ENCODE measurements around the gene TH. TPM values are rescaled to one million over a fixed set of nuclear protein-coding genes. Genes with fewer than 3 reads are reported as not detected.

The TH gene
- total and polyA plus RNA-seq, 5 donors = not detected

DNA sequence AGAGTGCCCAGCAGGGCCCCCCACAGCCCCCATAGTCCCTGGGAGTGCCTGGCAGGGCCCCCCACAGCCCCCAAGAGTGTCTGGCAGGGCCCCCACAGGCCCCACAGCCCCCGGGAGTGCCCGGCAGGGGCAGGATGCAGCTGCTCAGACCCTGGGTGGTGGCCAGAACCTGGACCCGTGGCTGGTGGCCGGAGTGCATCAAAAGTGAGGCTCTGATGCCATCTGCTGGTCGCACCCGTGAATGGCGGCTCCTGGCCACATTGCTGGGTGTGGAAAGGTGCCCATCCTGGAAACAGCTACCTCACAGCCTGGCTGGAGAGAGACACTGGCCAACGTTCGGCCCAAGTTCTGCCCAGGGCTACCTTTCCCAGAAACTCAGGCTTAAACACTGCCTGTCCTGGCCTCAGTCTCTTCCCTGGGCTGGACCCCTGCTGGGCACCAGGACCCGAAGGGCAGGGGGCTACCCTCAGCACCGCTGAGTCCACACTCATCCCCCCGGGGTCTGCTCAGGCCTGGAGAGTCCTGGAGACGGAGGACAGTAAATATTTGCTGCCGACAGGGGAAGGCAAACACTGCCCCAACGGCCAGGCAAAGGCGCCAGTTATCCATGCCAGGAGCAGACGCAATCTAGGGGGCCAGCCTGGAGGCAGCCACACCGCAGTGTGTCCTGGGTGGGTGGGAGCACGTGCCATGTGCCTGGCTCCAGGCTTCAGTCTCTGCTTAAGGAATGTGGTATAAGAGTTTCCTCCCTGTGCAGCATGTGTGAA lies 15.0 kb downstream of the TH start:
- Histone ChIP-seq H3K4me3 (ENCODE audit: low read length) (no peak overlapping the region), H3K9me3 (ENCODE audit: control insufficient read depth, low read length) (no peaks in the 10 kb centered on the region), H3K27ac (ENCODE audit: low read length) (no peak overlapping the region), H3K27me3 (ENCODE audit: control insufficient read depth, insufficient read depth) (no peaks in the 10 kb centered on the region), H3K4me1 (ENCODE audit: control insufficient read depth, insufficient read depth, low read length) (no peaks in the 10 kb centered on the region)
- 32% methylated on average over 19 of the region's 19 CpGs for WGBS
- ATAC-seq (peak; percentile 38 to 47), DNase-seq (peak; percentile 70 to 87 (median 86))
- intact Hi-C loops (cut with DNase I) = loop anchor here in 3 of 4 donors (10.0 kb wide), 3 partner anchors 322 to 502 kb away; partner anchors contain the start of genes KRTAP5-6 (in 1 of the 3), SYT8 (in 1 of the 3) and TNNI2 (in 1 of the 3)

GRCh38 chr11:2155511-2155910 lies 16.1 kb downstream of the TH start:
- ATAC-seq (no peak), DNase-seq (no peak)
- no peak overlapping the region for H3K4me3 ChIP-seq (ENCODE audit: low read length)
- H3K27ac ChIP-seq (ENCODE audit: low read length) = no peak overlapping the region
- 67% methylated on average over 29 of the region's 29 CpGs for WGBS
- H3K9me3 ChIP-seq (ENCODE audit: control insufficient read depth, low read length) = no peaks in the 10 kb centered on the region
- H3K27me3 ChIP-seq (ENCODE audit: control insufficient read depth, insufficient read depth) = no peaks in the 10 kb centered on the region
- intact Hi-C loops (cut with DNase I) = loop anchor here in 3 of 4 donors (10.0 kb wide), 3 partner anchors 321 to 501 kb away; partner anchors contain the start of genes KRTAP5-6 (in 1 of the 3), SYT8 (in 1 of the 3) and TNNI2 (in 1 of the 3)
- H3K4me1 ChIP-seq (ENCODE audit: control insufficient read depth, insufficient read depth, low read length) = no peaks in the 10 kb centered on the region

DNA sequence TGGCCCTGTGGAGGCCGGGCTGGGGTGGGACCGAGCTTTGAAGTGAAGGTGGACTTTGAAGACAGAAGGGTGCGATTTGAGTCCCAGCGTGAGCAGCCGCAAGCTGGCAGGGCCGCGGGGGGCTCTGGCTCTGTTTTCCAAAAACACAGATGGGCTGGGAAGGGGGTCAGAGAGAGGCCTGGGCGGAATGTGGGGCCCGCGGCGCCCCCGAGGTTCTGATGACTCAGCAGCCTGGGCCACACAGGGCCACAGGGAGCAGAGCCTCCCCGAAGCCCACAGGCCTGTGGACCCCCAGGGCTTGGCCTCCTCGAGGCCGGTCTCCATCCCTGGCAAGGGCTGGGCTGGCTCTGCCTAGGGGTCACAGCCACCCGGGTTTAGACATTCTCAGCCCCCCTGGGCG lies 16.7 kb downstream of the TH start:
- H3K4me3 ChIP-seq (ENCODE audit: low read length) = no peak overlapping the region
- 85% methylated on average over 17 of the region's 17 CpGs for WGBS
- DNase-seq (no peak), ATAC-seq (no peak)
- no peak overlapping the region for H3K27ac ChIP-seq (ENCODE audit: low read length)
- H3K9me3 ChIP-seq (ENCODE audit: control insufficient read depth, low read length) = no peaks in the 10 kb centered on the region
- no peaks in the 10 kb centered on the region for H3K27me3 ChIP-seq (ENCODE audit: control insufficient read depth, insufficient read depth)
- intact Hi-C loops (cut with DNase I) = loop anchor here (5.0 to 10.0 kb wide), 8 partner anchors 273 to 503 kb away; partner anchors contain the start of genes TNNI2 (in 2 of the 4), KRTAP5-6 (in 1 of the 4) and SYT8 (in 1 of the 4)
- no peaks in the 10 kb centered on the region for H3K4me1 ChIP-seq (ENCODE audit: control insufficient read depth, insufficient read depth, low read length)

DNA sequence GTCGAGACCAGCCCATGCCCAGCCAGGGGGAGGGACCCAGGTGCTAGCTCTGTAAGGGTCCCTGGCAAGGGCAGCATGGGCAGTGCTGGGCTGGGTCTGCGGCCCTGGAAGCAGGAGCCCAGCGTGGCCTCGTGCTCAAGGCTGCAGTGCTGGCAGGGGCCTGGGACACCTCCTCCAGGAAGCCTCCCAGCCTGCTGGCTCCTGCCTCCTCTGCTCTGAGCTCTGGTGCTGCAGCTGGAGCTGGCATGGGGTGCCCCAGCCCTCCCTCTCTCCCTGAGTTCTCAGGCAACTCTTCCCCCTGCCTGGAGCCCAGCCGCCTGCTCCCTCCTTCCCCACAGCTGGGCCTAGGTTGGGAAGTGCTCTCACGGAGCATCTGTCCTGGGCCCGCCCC lies 17.4 kb downstream of the TH start:
- Histone ChIP-seq H3K4me1 (ENCODE audit: control insufficient read depth, insufficient read depth, low read length) (no peaks in the 10 kb centered on the region), H3K27me3 (ENCODE audit: control insufficient read depth, insufficient read depth) (no peaks in the 10 kb centered on the region), H3K4me3 (ENCODE audit: low read length) (no peak overlapping the region), H3K27ac (ENCODE audit: low read length) (no peak overlapping the region), H3K9me3 (ENCODE audit: control insufficient read depth, low read length) (no peaks in the 10 kb centered on the region)
- 89% methylated on average over 7 of the region's 7 CpGs for WGBS
- intact Hi-C loops (cut with DNase I) = loop anchor here (5.0 to 10.0 kb wide), 8 partner anchors 272 to 502 kb away; partner anchors contain the start of genes TNNI2 (in 2 of the 4), KRTAP5-6 (in 1 of the 4) and SYT8 (in 1 of the 4)
- ATAC-seq (no peak), DNase-seq (no peak)

- WGBS = 70% methylated on average over 14 of the region's 14 CpGs
- H3K9me3 ChIP-seq (ENCODE audit: control insufficient read depth, low read length) = no peaks in the 10 kb centered on the region
- H3K27ac ChIP-seq (ENCODE audit: low read length) = no peak overlapping the region
- DNase-seq (no peak), ATAC-seq (no peak)
- no peaks in the 10 kb centered on the region for H3K4me1 ChIP-seq (ENCODE audit: control insufficient read depth, insufficient read depth, low read length)
- no peaks in the 10 kb centered on the region for H3K27me3 ChIP-seq (ENCODE audit: control insufficient read depth, insufficient read depth)
- intact Hi-C loops (cut with DNase I) = loop anchor here (5.0 to 10.0 kb wide), 8 partner anchors 271 to 501 kb away; partner anchors contain the start of genes TNNI2 (in 2 of the 4), KRTAP5-6 (in 1 of the 4) and SYT8 (in 1 of the 4)
- H3K4me3 ChIP-seq (ENCODE audit: low read length) = no peak overlapping the region
Observed at GRCh38 chr11:2153581-2154194, 17.9 kb downstream of the TH start.

GRCh38 chr11:2151500-2152257 lies 19.9 kb downstream of the TH start:
- ATAC-seq (peak; percentile 18 to 46), DNase-seq (peak; percentile 74 to 86 (median 85))
- no peak overlapping the region for H3K27ac ChIP-seq (ENCODE audit: low read length)
- H3K4me1 ChIP-seq (ENCODE audit: control insufficient read depth, insufficient read depth, low read length) = no peaks in the 10 kb centered on the region
- intact Hi-C loops (cut with DNase I) = loop anchor here (2.0 to 10.0 kb wide), 9 partner anchors 269 to 499 kb away; partner anchors contain the start of genes TNNI2 (in 2 of the 4), KRTAP5-6 (in 1 of the 4) and SYT8 (in 1 of the 4)
- H3K27me3 ChIP-seq (ENCODE audit: control insufficient read depth, insufficient read depth) = no peaks in the 10 kb centered on the region
- no peaks in the 10 kb centered on the region for H3K9me3 ChIP-seq (ENCODE audit: control insufficient read depth, low read length)
- WGBS = 3% methylated on average over 22 of the region's 22 CpGs
- H3K4me3 ChIP-seq (ENCODE audit: low read length) = no peak overlapping the region

DNA sequence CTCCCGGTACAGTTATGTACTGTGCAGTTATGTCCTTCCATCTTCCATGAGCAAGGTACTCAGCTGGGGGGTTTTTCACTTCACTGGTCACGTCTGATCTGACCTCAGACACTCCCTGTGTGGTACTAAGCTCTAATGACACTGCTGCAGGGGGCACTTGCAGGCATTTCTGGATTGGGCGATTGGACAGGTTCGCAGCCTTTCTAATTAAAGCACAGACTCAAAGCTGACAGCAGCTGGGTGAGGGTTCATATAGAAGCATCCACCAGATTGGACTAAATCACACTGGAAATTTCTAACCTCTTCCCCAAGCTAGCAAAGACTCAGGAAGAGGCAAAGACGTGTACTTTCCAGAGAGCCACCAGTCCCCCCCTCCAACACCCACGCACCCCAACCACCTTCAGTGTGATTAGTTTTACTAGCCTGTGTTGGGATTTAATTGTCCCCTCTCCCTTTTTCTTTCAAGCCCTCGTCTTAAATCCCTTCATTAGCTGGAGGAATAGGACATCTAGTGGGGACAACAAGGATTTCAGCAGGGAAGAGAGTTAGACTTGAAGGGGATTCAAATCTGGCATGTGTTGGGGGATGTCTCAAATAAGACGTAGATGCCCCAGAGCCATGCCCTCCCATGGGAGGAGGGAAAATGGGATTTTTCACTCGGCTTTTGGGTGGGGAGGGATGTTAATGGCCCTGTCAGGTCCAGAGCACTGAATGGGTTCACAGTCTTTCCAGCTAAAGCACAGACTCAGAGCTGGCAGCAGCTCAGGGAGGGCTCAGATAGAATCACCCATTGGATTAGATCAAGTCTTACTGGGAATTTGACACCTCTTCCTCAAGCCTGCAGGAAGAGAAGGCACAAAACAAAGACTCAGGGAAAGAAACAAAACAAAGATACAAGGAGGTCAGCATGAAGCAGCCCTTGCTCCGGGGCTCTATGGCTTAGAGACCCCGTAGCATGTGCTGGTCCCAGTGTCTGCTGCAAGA lies 21.5 kb downstream of the TH start:
- Histone ChIP-seq H3K4me3 (ENCODE audit: low read length) (no peak overlapping the region), H3K27ac (ENCODE audit: low read length) (no peak overlapping the region), H3K4me1 (ENCODE audit: control insufficient read depth, insufficient read depth, low read length) (no peaks in the 10 kb centered on the region), H3K27me3 (ENCODE audit: control insufficient read depth, insufficient read depth) (no peaks in the 10 kb centered on the region), H3K9me3 (ENCODE audit: control insufficient read depth, low read length) (no peaks in the 10 kb centered on the region)
- intact Hi-C loops (cut with DNase I) = loop anchor here (2.0 to 10.0 kb wide), 10 partner anchors 225 to 498 kb away; partner anchors contain the start of genes TNNI2 (in 2 of the 4), KRTAP5-6 (in 1 of the 4) and SYT8 (in 1 of the 4)
- ATAC-seq = no peak
- 29% methylated on average over 11 of the region's 11 CpGs for WGBS
- peak in 1 of 3 donors; percentile 26 for DNase-seq

DNA sequence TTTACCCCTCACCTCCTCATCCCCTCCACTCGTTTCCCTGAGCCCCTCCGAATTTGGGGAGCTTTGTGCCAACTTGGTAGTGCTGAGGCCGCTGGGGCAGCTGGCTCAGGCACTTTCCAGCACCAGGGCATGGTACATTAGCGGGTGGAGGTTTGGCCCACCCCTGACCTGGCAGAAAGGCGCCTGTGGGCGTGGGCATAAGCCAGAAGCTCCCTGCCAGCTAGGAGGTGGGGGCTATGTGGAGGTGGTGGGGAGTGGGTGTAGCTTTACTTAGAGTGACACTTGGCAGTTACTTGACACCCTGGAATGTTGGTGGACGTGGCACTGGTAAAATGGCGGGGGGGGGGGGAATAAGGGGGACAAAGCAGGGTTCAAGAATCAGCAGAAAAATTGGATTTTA lies 22.2 kb downstream of the TH start:
- Histone ChIP-seq H3K27ac (ENCODE audit: low read length) (no peak overlapping the region), H3K4me1 (ENCODE audit: control insufficient read depth, insufficient read depth, low read length) (no peaks in the 10 kb centered on the region), H3K27me3 (ENCODE audit: control insufficient read depth, insufficient read depth) (no peaks in the 10 kb centered on the region), H3K4me3 (ENCODE audit: low read length) (no peak overlapping the region), H3K9me3 (ENCODE audit: control insufficient read depth, low read length) (no peaks in the 10 kb centered on the region)
- DNase-seq = peak in 2 of 3 donors; percentile 25 to 30
- ATAC-seq = no peak
- WGBS = 71% methylated on average over 8 of the region's 8 CpGs
- intact Hi-C loops (cut with DNase I) = loop anchor here in 1 of 4 donors (10.0 kb wide), 1 partner anchor 225 kb away; no protein-coding TSS in a partner anchor

- intact Hi-C loops (cut with DNase I) = loop anchor here in 1 of 4 donors (10.0 kb wide), 1 partner anchor 224 kb away; no protein-coding TSS in a partner anchor
- Histone ChIP-seq H3K9me3 (ENCODE audit: control insufficient read depth, low read length) (no peaks in the 10 kb centered on the region), H3K27ac (ENCODE audit: low read length) (no peak overlapping the region), H3K27me3 (ENCODE audit: control insufficient read depth, insufficient read depth) (no peaks in the 10 kb centered on the region), H3K4me3 (ENCODE audit: low read length) (no peak overlapping the region), H3K4me1 (ENCODE audit: control insufficient read depth, insufficient read depth, low read length) (no peaks in the 10 kb centered on the region)
- ATAC-seq (no peak), DNase-seq (no peak)
- WGBS = 58% methylated on average over 5 of the region's 5 CpGs
Observed at GRCh38 chr11:2148595-2148994, 23.0 kb downstream of the TH start.
